ENCODE measurements around the gene CDK5RAP1.
A peak's percentile ranks its signal among the peaks of the same experiment; 100 is the strongest.
"Not testable (repeated sequence)": the region's sequence is repeated elsewhere in the genome, so short reads cannot be mapped to it uniquely, and the experiment has no call there.

Gene CDK5RAP1

GRCh38 chr20:33418033-33418432, 16.7 kb upstream of the CDK5RAP1 start:
- DNase-seq: no peak

DNA sequence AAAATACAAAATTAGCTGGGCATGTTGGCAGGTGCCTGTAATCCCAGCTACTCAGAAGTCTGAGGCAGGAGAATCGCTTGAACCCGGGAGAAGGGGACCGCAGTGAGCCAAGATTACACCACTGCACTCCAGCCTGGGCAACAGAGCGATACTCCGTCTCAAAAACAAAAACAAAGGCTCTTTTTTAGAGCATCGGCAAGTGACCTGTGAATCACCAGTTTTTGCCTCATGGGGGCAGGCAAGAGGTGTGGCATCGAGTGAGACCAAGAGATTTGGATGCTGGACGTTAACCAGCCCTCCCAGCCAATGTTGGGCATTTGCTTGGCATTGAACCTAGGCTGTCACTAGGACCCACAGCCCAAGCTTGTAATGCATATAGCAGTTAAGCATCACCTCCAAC, 14.6 kb upstream of the CDK5RAP1 start:
- no peak for DNase-seq

GRCh38 chr20:33412484-33412838, 11.1 kb upstream of the CDK5RAP1 start:
- no peak for DNase-seq

DNA sequence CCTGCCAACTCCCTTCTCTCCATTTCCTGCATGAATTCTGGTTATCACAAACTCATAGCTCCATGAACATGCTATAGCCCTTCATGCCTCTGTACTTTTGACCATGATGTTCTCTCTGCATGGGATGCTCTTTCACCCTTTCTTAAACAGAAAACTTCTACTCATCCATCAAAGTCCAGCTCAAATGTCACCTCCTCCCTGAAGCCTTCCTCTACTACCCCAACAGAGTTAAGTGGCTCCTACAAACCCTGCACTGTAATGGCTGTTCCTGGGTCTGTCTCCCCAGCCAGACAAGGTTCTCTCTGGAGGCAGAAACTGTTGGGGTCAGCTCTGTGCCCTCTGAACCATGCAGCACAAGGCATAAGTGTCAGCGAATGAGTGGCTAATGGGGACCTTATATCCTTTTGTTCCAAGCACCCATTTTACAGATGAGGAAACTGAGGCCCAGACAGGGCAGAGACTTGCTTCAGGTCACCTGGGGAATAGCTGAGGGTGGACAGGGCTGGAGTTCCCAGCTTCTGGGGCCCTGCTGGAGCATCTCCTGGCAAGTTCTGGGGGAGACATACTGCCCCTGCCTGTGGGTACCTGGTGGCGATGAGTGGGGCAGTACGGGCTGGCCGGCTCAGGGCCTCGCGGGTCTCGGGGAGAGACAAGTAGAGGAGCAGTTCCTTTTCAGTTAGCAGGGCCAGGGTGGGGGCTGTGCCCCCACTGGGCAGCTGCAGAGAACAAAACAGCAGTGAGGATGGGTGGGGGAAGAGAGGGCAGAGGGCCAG, 10.6 kb upstream of the CDK5RAP1 start:
- DNase-seq: no peak

GRCh38 chr20:33411242-33411641, 9.9 kb upstream of the CDK5RAP1 start:
- no peak for DNase-seq

GRCh38 chr20:33410081-33410742, 8.9 kb upstream of the CDK5RAP1 start:
- no peak for DNase-seq

- no peak for DNase-seq
Measured at GRCh38 chr20:33408716-33409654, 7.7 kb upstream of the CDK5RAP1 start.

DNA sequence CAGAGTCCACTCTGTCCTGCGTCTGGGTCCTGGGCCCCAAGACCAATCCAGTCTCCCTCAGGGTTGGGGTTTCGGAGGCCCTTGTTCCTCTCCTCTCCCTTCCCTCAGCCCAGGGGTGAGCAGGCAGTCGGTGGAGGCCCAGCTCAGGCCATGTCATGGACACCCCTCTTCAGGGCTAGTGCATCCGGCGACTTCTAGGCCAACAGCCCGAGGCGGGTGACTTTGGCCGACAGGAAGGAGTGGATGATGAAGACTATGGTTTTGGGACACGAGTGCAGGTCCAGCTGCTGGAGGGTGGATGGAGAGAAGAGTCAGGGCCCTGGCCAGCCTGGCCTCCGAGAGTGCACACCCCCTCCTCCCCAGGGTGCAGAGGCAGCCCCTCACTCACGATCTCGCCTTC, 7.0 kb upstream of the CDK5RAP1 start:
- no peak for DNase-seq

- no peak for DNase-seq
Measured at GRCh38 chr20:33407796-33408195, 6.5 kb upstream of the CDK5RAP1 start.

DNA sequence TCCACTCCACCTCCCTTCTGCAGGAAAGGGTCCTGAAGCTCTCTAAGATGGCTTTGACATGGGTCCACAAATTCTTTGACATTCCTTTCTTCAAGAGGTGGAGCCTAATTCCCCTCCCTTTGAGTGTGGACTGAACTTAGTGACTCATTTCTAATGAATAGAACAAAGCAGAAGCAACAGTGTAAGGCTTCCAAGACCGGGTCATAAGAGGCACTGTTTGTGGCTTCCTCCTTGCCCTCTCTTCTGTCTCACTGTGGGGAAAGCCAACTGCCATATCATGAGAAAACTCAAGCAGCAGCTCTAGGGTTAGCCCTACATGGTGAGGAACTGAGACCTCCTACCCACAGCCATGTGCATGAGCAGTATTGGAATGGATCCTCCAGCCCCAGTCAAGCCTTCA, 5.9 kb upstream of the CDK5RAP1 start:
- no peak for DNase-seq

- no peak for DNase-seq
Measured at GRCh38 chr20:33404281-33404680, 3.0 kb upstream of the CDK5RAP1 start.

DNA sequence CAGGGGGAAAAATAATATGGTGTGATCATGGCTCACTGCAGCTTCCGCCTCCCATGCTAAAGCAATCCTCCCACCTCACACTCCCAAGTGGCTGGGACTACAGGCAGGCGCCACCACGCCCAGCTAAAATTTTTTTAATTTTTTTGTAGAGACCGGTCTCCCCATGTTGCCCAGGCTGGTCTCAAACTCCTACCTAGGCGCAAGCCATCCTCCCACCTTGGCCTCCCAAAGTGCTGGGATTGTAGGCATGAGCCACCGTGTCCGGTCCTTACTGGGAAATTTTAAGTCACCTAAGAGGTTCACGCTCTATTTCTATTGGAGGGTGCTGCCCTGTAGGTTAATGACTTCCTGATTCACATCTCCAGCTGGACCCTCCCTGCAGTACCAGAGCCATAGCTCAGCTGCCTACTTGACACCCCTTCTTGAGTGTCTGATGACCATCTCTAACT, 626 bp upstream of the CDK5RAP1 start:
- DNase-seq: no peak

- DNase-seq: peak; percentile 20
Measured at GRCh38 chr20:33400812-33401183, 521 bp downstream of the CDK5RAP1 start.

DNA sequence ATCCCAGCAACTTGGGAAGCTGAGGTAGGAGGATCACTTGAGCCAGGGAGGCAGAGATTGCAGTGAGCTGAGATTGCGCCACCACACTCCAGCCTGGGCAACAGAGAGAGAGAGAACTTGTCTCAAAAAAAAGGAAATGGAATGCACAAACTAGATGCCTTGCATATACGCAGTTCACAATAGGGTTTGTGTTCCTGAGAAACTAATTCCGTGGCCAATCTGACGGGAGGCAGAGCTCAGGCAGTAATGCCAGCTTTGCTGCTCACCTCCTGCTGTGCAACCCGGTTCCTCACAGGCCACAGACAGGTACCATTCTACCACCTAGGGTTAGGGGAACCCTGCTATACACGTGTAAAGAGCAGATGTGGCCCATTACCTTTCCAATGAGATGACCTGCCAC, 1.4 kb downstream of the CDK5RAP1 start:
- DNase-seq: no peak

- DNase-seq: no peak
Measured at GRCh38 chr20:33394718-33395117, 6.6 kb downstream of the CDK5RAP1 start.

DNA sequence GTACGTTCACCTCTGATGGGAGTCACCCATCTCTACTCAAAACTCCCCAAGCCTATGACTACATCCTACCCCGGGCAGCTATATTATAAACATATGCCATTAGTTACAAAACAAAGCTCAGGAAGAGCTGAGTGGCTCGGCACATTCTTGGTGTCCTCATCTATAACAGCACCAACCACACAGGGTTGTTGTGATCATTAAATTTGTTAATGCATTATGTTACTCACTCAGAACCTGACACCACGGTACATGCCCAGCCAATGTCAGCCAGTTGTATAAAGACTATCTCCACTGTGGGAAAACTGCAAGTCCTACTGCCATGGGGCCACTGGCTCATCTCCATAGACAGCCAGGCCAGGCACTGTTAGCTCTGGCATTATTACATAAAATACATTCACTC, 7.7 kb downstream of the CDK5RAP1 start:
- no peak for DNase-seq

- DNase-seq: no peak
Measured at GRCh38 chr20:33391722-33392415, 9.4 kb downstream of the CDK5RAP1 start.

- DNase-seq: not testable (repeated sequence)
Measured at GRCh38 chr20:33389326-33389725, 12.0 kb downstream of the CDK5RAP1 start.

DNA sequence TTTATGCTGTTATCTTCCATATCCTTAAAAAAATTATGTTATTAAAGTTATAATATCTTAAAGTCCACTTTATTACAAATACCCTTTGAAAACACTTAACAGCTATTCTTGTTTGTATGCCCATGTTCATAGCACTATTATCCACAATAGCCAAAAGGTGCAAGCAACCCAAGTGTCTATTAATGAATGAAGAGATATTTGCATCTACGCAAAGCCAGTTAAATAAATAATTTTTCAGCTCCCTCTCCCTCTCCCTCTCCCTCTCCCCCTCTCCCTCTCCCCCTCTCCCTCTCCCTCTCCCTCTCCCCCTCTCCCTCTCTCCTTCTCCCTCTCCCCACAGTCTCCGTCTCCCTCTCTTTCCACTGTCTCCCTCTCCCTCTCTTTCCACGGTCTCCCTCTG, 13.1 kb downstream of the CDK5RAP1 start:
- no peak for DNase-seq

DNA sequence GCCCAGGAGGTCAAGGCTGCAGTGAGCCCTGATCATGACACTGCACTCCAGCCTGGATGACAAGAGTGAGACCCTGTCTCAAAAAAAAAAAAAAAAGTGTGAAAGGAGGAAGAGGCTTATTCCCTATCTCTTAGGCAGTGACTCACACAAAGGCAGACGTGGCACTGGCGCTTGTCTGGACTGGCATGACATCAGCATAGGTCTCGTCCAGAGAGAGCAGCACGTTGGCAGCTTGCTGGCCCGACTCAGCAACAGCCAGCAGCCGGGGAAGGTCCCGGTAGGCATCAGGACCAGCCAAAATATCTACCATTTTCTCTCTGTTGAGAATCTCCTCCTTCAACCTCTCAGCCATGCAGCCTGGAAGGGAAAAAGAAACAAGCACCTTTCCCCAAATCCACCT, 14.1 kb downstream of the CDK5RAP1 start:
- no peak for DNase-seq

- DNase-seq: no peak
Measured at GRCh38 chr20:33386673-33387072, 14.6 kb downstream of the CDK5RAP1 start.

DNA sequence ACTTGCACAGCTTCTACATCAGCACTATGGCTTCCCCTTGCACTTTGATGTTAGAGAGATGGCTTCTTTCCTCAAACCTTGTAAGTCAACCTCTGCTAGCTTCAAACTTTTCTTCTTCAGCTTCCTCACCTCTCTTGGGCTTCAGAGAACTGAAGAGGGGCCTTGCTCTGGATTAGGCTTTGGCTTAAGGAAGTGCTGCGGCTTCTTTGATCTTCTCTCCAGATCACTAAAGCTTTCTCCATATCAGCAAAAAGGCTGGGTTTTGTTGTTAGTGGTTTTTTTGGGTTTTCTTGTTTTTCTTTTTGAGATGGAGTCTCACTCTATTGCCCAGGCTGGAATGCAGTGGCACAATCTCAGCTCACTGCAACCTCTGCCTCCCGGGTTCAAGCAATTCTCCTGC, 24.0 kb downstream of the CDK5RAP1 start:
- no peak for DNase-seq

All from kidney glomerular epithelial cell (primary cell).